Upper lobe of left lung (tissue), 6 donors: Measurements from ENCODE around the gene COX7B. TPM values are rescaled to one million over a fixed set of nuclear protein-coding genes. Genes with fewer than 3 reads are reported as not detected.
"Not testable (repeated sequence)": the region's sequence is repeated elsewhere in the genome, so short reads cannot be mapped to it uniquely, and the experiment has no call there.

Source experiments
- ATAC-seq, 2 donors: fragments of 200-7000 bp; cut with Tn5 transposase; one replicate each; pipeline ENCODE4 v1.9.1; 2022; ENCODE audit warnings: mild to moderate bottlenecking in 2 of 2, moderate library complexity in 2 of 2; ENCODE audit not compliant: low FRiP score in 2 of 2
- DNase-seq, 2 donors: peaks; one replicate each; pipeline ENCODE4 v3.0.0-alpha.2; 2019 to 2020
- H3K27ac ChIP-seq, 4 donors: fragments of 200-600 bp; sonication (generic); one replicate each; pipeline ENCODE4 v1.5.1; 2016 to 2019
- H3K27me3 ChIP-seq, 4 donors: fragments of 200-600 bp; sonication (generic); one replicate each; pipeline ENCODE4 v1.5.1; 2017 to 2019
- H3K36me3 ChIP-seq, 4 donors: fragments of 200-600 bp; sonication (generic); one replicate each; pipeline ENCODE4 v1.5.1; 2016 to 2019
- H3K4me1 ChIP-seq, 4 donors: fragments of 200-600 bp; sonication (generic); one replicate each; pipeline ENCODE4 v1.5.1; 2018 to 2019
- H3K4me3 ChIP-seq, 4 donors: fragments of 200-600 bp; sonication (generic); one replicate each; pipeline ENCODE4 v1.5.1; 2017 to 2019; ENCODE audit warnings: mild to moderate bottlenecking in 2 of 4, moderate library complexity in 1 of 4
- H3K9me3 ChIP-seq, 4 donors: fragments of 200-600 bp; sonication (generic); one replicate each; pipeline ENCODE4 v1.5.1; 2018 to 2019
- EP300 ChIP-seq, 4 donors: sonication (generic); formaldehyde crosslinking; IDR thresholded peaks; one replicate each; pipeline ENCODE4 v1.5.1; 2017; ENCODE audit warnings: antibody characterized with exemption in 4 of 4, control low read depth in 2 of 4
- POLR2A ChIP-seq, 4 donors: fragments of 450-650 bp; IDR thresholded peaks; one replicate each; pipeline ENCODE4 v1.5.1; 2016 to 2017; ENCODE audit warnings: antibody characterized with exemption in 4 of 4, mild to moderate bottlenecking in 2 of 4
- POLR2AphosphoS5 ChIP-seq, 2 donors: sonication (generic); formaldehyde crosslinking; IDR thresholded peaks; one replicate each; pipeline ENCODE4 v1.5.1; 2017; ENCODE audit warnings: antibody characterized with exemption in 2 of 2
- WGBS, 2 donors: methylation state at CpG; one replicate each; pipeline ENCODE4 v1.1.5; 2017 to 2018; 5-methylcytosine and 5-hydroxymethylcytosine counted together
- total RNA-seq, 6 donors: library from RNA; depleted of rRNA in 4 of 6; stranded (reverse); fragments of >200 nt in 4 of 6; gene quantifications; one replicate each; pipeline versions ENCODE4 v1.1.0 to v1.2.1, GENCODE V29; 2016 to 2021
- TF ChIP-seq, protein P1 (sequence below), 6 experiments: fragments of 450-650 bp in 4 of 6; fragments of 200-600 bp in 2 of 6; sonication (generic) in 2 of 6; IDR thresholded peaks; one replicate each; pipeline ENCODE4 v1.5.1; 2016 to 2019; ENCODE audit warnings: antibody characterized with exemption in 6 of 6
- donor health status: DM: no; HTN: no; CAD: no; lungs with moderate emphysema.
- donor health status: DM: no; HTN: yes; CAD: no; lungs with severe emphysema.

COX7B gene, protein sequence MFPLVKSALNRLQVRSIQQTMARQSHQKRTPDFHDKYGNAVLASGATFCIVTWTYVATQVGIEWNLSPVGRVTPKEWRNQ
- total RNA-seq, result 100 to 1,000 TPM in 5 of 6 donors, 10 to 100 TPM in 1; 16.8 to 253 (median 152) TPM

DNA sequence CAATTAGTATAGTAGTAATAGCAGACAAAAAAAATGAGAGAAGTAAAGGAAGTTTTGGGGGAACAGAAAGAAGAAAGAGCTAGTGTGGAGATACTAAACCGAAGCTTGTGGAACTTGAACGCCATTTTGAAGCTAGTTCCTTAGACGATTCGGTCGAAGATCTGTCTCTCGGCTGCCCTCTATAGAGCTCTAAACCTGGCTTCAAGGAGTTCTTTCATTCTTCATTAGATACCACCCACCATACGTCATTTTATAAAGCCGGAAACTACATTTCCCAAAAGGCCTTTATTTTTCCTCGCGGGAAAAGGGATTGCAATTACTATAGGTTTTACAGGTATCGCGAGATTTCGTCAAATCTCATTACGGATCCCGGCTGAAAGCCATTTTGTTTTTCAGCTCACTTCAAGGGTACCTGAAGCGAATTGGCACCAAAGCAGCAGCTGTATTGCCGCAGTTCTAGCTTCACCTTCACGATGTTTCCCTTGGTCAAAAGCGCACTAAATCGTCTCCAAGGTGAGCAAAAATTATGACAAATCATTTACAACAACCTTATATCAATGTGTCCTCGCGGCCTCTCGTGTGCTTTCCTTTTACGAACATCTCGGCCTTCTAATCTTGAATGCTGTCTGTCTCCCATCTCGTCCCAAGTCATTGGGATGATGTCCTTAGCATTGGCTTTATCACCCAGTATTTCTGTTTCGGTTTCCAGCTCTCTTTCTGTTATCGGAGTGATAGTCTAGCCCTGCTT lies at the start of gene COX7B:
TSS of gene COX7B (plus strand) at position 388 of the 748 bp plus-strand sequence. CDS start at position 474, 86 bp downstream.
- H3K27me3 ChIP-seq, result no peaks in the 10 kb centered on the region
- H3K4me1 ChIP-seq, result peaks cover 5 to 9% (median 6%) of the 10 kb centered on the region in 4 donors
- no peaks in the 10 kb centered on the region for H3K9me3 ChIP-seq
- H3K4me3 ChIP-seq, result peak within 1 kb of the TSS; percentile 21 to 62 (median 50)
- DNase-seq (peak in 1 of 2 donors; percentile 68), ATAC-seq (peak; percentile 90)
- WGBS, 2 donors, result 0 to 32% methylated on average over 24 to 28 of the region's 28 CpGs
- peaks cover 0 to 17% (median 0%) of the 10 kb centered on the region in 4 donors for H3K36me3 ChIP-seq
- peak within 1 kb of the TSS; percentile 80 to 89 (median 86) for H3K27ac ChIP-seq
- TF ChIP-seq EP300 (IDR thresholded peaks at IDR 0.05), result no peak
- TF ChIP-seq POLR2AphosphoS5 (IDR thresholded peaks at IDR 0.05), result peak; percentile 80 to 81
- peak in 3 of 4 donors; percentile 51 to 78 (median 60) for TF ChIP-seq POLR2A (IDR thresholded peaks at IDR 0.05)
- TF ChIP-seq, protein P1, sequence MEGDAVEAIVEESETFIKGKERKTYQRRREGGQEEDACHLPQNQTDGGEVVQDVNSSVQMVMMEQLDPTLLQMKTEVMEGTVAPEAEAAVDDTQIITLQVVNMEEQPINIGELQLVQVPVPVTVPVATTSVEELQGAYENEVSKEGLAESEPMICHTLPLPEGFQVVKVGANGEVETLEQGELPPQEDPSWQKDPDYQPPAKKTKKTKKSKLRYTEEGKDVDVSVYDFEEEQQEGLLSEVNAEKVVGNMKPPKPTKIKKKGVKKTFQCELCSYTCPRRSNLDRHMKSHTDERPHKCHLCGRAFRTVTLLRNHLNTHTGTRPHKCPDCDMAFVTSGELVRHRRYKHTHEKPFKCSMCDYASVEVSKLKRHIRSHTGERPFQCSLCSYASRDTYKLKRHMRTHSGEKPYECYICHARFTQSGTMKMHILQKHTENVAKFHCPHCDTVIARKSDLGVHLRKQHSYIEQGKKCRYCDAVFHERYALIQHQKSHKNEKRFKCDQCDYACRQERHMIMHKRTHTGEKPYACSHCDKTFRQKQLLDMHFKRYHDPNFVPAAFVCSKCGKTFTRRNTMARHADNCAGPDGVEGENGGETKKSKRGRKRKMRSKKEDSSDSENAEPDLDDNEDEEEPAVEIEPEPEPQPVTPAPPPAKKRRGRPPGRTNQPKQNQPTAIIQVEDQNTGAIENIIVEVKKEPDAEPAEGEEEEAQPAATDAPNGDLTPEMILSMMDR (IDR thresholded peaks at IDR 0.05), result peak in 4 of 6 experiments; percentile 17 to 25 (median 22)

DNA sequence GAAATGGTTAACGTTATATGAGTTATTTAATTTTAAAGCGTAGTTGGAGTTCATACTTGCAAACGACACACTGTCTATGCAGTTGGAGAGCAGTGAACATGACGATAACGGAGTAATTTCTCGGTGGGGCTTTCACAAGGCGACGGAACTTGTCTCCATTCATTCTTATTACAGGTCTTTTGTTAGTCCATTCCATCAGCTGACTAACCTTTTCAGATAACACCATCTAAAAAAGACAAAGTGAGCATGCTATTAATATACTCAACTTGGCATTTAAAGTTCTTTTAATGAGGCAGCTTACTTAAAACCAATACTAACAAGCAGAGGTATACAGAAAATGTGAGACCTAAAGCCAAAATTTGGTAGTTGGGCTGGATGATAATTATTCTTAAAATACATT lies 23.9 kb upstream of the COX7B start:
- Histone ChIP-seq H3K4me3 (no peak overlapping the region), H3K27ac (no peak overlapping the region), H3K36me3 (peaks cover 0 to 23% (median 6%) of the 10 kb centered on the region in 4 donors), H3K4me1 (no peaks in the 10 kb centered on the region), H3K27me3 (no peaks in the 10 kb centered on the region), H3K9me3 (no peaks in the 10 kb centered on the region)
- no peak for DNase-seq
- no peak for TF ChIP-seq POLR2A (IDR thresholded peaks at IDR 0.05)
- TF ChIP-seq, protein P1 (IDR thresholded peaks at IDR 0.05), result no peak
- no peak for TF ChIP-seq POLR2AphosphoS5 (IDR thresholded peaks at IDR 0.05)
- no peak for TF ChIP-seq EP300 (IDR thresholded peaks at IDR 0.05)
- no peak for ATAC-seq
- WGBS, 2 donors, result 94 to 97% methylated on average over 8 of the region's 8 CpGs

GRCh38 chrX:77881418-77881817 lies 17.9 kb upstream of the COX7B start:
- WGBS, 2 donors, result 55 to 86% methylated on average over 1 to 4 of the region's 4 CpGs
- not testable (repeated sequence) for H3K4me3 ChIP-seq, H3K4me1 ChIP-seq, DNase-seq, H3K9me3 ChIP-seq, H3K27ac ChIP-seq, ATAC-seq, H3K27me3 ChIP-seq, H3K36me3 ChIP-seq

GRCh38 chrX:77892887-77893286 lies 6.4 kb upstream of the COX7B start:
- no peaks in the 10 kb centered on the region for H3K27me3 ChIP-seq
- WGBS, 2 donors, result 79 to 94% methylated on average over 2 of the region's 2 CpGs
- peaks cover 5 to 14% (median 9%) of the 10 kb centered on the region in 4 donors for H3K4me1 ChIP-seq
- no peak for ATAC-seq
- no peak for TF ChIP-seq POLR2A (IDR thresholded peaks at IDR 0.05)
- no peak for TF ChIP-seq POLR2AphosphoS5 (IDR thresholded peaks at IDR 0.05)
- TF ChIP-seq, protein P1 (IDR thresholded peaks at IDR 0.05), result no peak
- no peak for TF ChIP-seq EP300 (IDR thresholded peaks at IDR 0.05)
- DNase-seq, result no peak
- H3K27ac ChIP-seq, result no peak overlapping the region
- H3K36me3 ChIP-seq, result no peaks in the 10 kb centered on the region
- no peak overlapping the region for H3K4me3 ChIP-seq
- no peaks in the 10 kb centered on the region for H3K9me3 ChIP-seq

- no peak for DNase-seq
- Histone ChIP-seq H3K36me3 (no peaks in the 10 kb centered on the region), H3K27ac (peak overlapping the region in 1 of 4 donors; percentile 91)
These were observed 5.6 kb upstream of the COX7B start for GRCh38 chrX:77893713-77894112.

More at GRCh38 chrX:77893713-77894112, 5.6 kb upstream of the COX7B start:
- ATAC-seq, result no peak
- TF ChIP-seq POLR2A (IDR thresholded peaks at IDR 0.05) (no peak), EP300 (IDR thresholded peaks at IDR 0.05) (no peak), POLR2AphosphoS5 (IDR thresholded peaks at IDR 0.05) (no peak)
- TF ChIP-seq, protein P1 (IDR thresholded peaks at IDR 0.05), result no peak
- peak overlapping the region in 2 of 4 donors; percentile 61 to 68 for H3K4me3 ChIP-seq
- H3K4me1 ChIP-seq, result peaks cover 5 to 14% (median 9%) of the 10 kb centered on the region in 4 donors
- no peaks in the 10 kb centered on the region for H3K27me3 ChIP-seq
- 71 to 80% methylated on average over 10 of the region's 10 CpGs for WGBS, 2 donors
- no peaks in the 10 kb centered on the region for H3K9me3 ChIP-seq
